ENCODE results near the gene HIRIP3.

DNA sequence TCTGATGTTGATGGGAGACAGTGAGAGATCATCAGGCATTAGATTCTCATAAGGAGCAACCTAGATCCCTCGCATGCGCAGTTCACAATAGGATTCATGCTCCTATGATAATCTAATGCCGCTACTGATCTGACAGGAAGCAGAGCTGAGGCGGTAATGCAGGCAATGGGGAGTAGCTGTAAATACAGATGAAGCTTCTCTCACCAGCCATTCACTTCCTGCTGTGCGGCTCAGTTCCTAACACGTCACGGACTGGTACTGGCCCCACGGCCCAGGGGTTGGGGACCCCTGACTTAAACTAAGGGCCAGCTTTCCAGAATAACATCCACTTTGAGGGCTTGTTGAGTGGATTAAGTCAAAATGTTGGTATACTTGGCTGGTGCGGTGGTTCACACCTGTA, 36.1 kb downstream of the HIRIP3 start:
- TF ChIP-seq, protein P1, sequence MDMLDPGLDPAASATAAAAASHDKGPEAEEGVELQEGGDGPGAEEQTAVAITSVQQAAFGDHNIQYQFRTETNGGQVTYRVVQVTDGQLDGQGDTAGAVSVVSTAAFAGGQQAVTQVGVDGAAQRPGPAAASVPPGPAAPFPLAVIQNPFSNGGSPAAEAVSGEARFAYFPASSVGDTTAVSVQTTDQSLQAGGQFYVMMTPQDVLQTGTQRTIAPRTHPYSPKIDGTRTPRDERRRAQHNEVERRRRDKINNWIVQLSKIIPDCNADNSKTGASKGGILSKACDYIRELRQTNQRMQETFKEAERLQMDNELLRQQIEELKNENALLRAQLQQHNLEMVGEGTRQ (CRISPR knock-in tag; IDR thresholded peaks at IDR 0.05): no peak
- TF ChIP-seq, protein P2, sequence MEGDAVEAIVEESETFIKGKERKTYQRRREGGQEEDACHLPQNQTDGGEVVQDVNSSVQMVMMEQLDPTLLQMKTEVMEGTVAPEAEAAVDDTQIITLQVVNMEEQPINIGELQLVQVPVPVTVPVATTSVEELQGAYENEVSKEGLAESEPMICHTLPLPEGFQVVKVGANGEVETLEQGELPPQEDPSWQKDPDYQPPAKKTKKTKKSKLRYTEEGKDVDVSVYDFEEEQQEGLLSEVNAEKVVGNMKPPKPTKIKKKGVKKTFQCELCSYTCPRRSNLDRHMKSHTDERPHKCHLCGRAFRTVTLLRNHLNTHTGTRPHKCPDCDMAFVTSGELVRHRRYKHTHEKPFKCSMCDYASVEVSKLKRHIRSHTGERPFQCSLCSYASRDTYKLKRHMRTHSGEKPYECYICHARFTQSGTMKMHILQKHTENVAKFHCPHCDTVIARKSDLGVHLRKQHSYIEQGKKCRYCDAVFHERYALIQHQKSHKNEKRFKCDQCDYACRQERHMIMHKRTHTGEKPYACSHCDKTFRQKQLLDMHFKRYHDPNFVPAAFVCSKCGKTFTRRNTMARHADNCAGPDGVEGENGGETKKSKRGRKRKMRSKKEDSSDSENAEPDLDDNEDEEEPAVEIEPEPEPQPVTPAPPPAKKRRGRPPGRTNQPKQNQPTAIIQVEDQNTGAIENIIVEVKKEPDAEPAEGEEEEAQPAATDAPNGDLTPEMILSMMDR (IDR thresholded peaks at IDR 0.05): no peak
- TF ChIP-seq IRF2 (CRISPR knock-in tag; IDR thresholded peaks at IDR 0.05; ENCODE audit: borderline replicate concordance, low read depth): no peak
- TF ChIP-seq, protein P3, sequence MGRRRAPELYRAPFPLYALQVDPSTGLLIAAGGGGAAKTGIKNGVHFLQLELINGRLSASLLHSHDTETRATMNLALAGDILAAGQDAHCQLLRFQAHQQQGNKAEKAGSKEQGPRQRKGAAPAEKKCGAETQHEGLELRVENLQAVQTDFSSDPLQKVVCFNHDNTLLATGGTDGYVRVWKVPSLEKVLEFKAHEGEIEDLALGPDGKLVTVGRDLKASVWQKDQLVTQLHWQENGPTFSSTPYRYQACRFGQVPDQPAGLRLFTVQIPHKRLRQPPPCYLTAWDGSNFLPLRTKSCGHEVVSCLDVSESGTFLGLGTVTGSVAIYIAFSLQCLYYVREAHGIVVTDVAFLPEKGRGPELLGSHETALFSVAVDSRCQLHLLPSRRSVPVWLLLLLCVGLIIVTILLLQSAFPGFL (CRISPR knock-in tag; IDR thresholded peaks at IDR 0.05; ENCODE audit: borderline replicate concordance): no peak

Data from WTC11 (cell line).